Astrocyte (in vitro differentiated cells and primary cell): ENCODE measurements around the gene ATP6V0B. TPM values are rescaled to one million over a fixed set of nuclear protein-coding genes. Genes with fewer than 3 reads are reported as not detected.

Experiments used
- DNase-seq: peaks from one replicate; pipeline ENCODE4 v3.0.0-alpha.2; 2010; ENCODE audit warnings: low read depth
- FAIRE-seq: peaks from 2 replicates; lab custom pipeline; 2011; peaks lifted over from hg19 to GRCh38; lab: Jason Lieb, UNC
- H2AFZ ChIP-seq: 2 replicates; pipeline ENCODE4 v1.6.0; 2012; ENCODE audit warnings: low read depth, low read length, inconsistent platforms
- H3K27ac ChIP-seq: 2 replicates; pipeline ENCODE4 v1.5.1; 2011; ENCODE audit warnings: low read depth, low read length, inconsistent platforms
- H3K27me3 ChIP-seq: 2 replicates; pipeline ENCODE4 v1.6.0; 2011; ENCODE audit warnings: low read length, inconsistent platforms; ENCODE audit not compliant: insufficient read depth
- H3K36me3 ChIP-seq: 2 replicates; pipeline ENCODE4 v1.5.1; 2011; ENCODE audit warnings: low read length, inconsistent platforms; ENCODE audit not compliant: insufficient read depth
- H3K4me1 ChIP-seq: 2 replicates; pipeline ENCODE4 v1.5.1; 2011; ENCODE audit warnings: low read length, inconsistent platforms; ENCODE audit not compliant: insufficient read depth
- H3K4me2 ChIP-seq: 2 replicates; pipeline ENCODE4 v1.6.0; 2012; ENCODE audit warnings: low read length, inconsistent platforms
- H3K4me3 ChIP-seq: 2 replicates; pipeline ENCODE4 v1.5.1; 2011; ENCODE audit warnings: low read depth, mild to moderate bottlenecking, low read length, inconsistent platforms; ENCODE audit not compliant: insufficient read depth
- H3K79me2 ChIP-seq: 2 replicates; pipeline ENCODE4 v1.6.0; 2012; ENCODE audit warnings: mild to moderate bottlenecking, low read length, inconsistent platforms; ENCODE audit not compliant: insufficient read depth
- H3K9ac ChIP-seq: 2 replicates; pipeline ENCODE4 v1.6.0; 2012; ENCODE audit warnings: mild to moderate bottlenecking, low read length, inconsistent platforms
- H3K9me3 ChIP-seq: 2 replicates; pipeline ENCODE4 v1.5.1; 2012; ENCODE audit warnings: low read depth, mild to moderate bottlenecking, low read length, inconsistent platforms; ENCODE audit not compliant: insufficient read depth
- H4K20me1 ChIP-seq: 2 replicates; pipeline ENCODE4 v1.6.0; 2012; ENCODE audit warnings: low read length, inconsistent platforms; ENCODE audit not compliant: insufficient read depth
- H3K27ac Mint-ChIP-seq: one replicate; pipeline ENCODE4 v1.8.0; 2021; ENCODE audit warnings: mild to moderate bottlenecking, mixed read lengths; ENCODE audit not compliant: unreplicated experiment
- H3K27me3 Mint-ChIP-seq: one replicate; pipeline ENCODE4 v1.8.0; 2021; ENCODE audit warnings: low read depth, mixed read lengths; ENCODE audit not compliant: unreplicated experiment
- H3K36me3 Mint-ChIP-seq: one replicate; pipeline ENCODE4 v1.8.0; 2021; ENCODE audit warnings: low read depth, mixed read lengths; ENCODE audit not compliant: unreplicated experiment
- H3K4me1 Mint-ChIP-seq: one replicate; pipeline ENCODE4 v1.8.0; 2021; ENCODE audit warnings: low read depth, mixed read lengths; ENCODE audit not compliant: unreplicated experiment
- H3K4me3 Mint-ChIP-seq: one replicate; pipeline ENCODE4 v1.8.0; 2021; ENCODE audit warnings: mild to moderate bottlenecking, moderate library complexity, mixed read lengths; ENCODE audit not compliant: unreplicated experiment
- H3K9me3 Mint-ChIP-seq: one replicate; pipeline ENCODE4 v1.8.0; 2021; ENCODE audit warnings: mild to moderate bottlenecking, mixed read lengths; ENCODE audit not compliant: unreplicated experiment
- CTCF ChIP-seq: IDR thresholded peaks from 2 replicates; pipeline ENCODE4 v1.5.1; 2011; ENCODE audit warnings: low read depth, mild to moderate bottlenecking, inconsistent platforms, low read length, moderate library complexity; ENCODE audit not compliant: insufficient read depth
- EZH2 ChIP-seq: IDR thresholded peaks from 2 replicates; pipeline ENCODE4 v1.6.1; 2012; ENCODE audit warnings: mild to moderate bottlenecking, low read length, inconsistent platforms; ENCODE audit not compliant: insufficient read depth
- total RNA-seq: library from RNA; stranded (reverse); gene quantifications from 2 replicates; pipeline ENCODE4 v1.2.1, GENCODE V29; 2021

Gene ATP6V0B
- total RNA-seq, 1 donor from 2014 or later, result 175 TPM

GRCh38 chr1:43933386-43934100 lies 41.2 kb upstream of the ATP6V0B start, which contains the start of gene ARTN:
TSS of gene ARTN (plus strand) at chr1:43933801. CDS start at chr1:43935657, 1,856 bp downstream.
- Histone ChIP-seq H3K27me3 (no peaks in the 10 kb centered on the region), H3K79me2 (no peaks in the 10 kb centered on the region), H3K27ac (no peak within 1 kb of the TSS), H3K9ac (peak within 1 kb of the TSS; percentile 64), H3K36me3 (no peaks in the 10 kb centered on the region), H3K4me2 (peak within 1 kb of the TSS; percentile 85), H3K4me3 (peak within 1 kb of the TSS; percentile 15), H4K20me1 (peaks cover 16% of the 10 kb centered on the region), H3K9me3 (no peaks in the 10 kb centered on the region), H3K4me1 (peaks cover 27% of the 10 kb centered on the region), H2AFZ (peak within 1 kb of the TSS; percentile 69)
- H3K4me1 Mint-ChIP-seq, result peaks cover 18% of the 10 kb centered on the region
- no peak for DNase-seq
- FAIRE-seq, result no peak
- H3K9me3 Mint-ChIP-seq, result peaks cover 5% of the 10 kb centered on the region
- peak within 1 kb of the TSS; percentile 61 for H3K4me3 Mint-ChIP-seq
- no peak for TF ChIP-seq EZH2
- no peak for TF ChIP-seq CTCF
- H3K27me3 Mint-ChIP-seq, result peaks cover 9% of the 10 kb centered on the region
- H3K36me3 Mint-ChIP-seq, result peaks cover 13% of the 10 kb centered on the region
- no peak within 1 kb of the TSS for H3K27ac Mint-ChIP-seq

DNA sequence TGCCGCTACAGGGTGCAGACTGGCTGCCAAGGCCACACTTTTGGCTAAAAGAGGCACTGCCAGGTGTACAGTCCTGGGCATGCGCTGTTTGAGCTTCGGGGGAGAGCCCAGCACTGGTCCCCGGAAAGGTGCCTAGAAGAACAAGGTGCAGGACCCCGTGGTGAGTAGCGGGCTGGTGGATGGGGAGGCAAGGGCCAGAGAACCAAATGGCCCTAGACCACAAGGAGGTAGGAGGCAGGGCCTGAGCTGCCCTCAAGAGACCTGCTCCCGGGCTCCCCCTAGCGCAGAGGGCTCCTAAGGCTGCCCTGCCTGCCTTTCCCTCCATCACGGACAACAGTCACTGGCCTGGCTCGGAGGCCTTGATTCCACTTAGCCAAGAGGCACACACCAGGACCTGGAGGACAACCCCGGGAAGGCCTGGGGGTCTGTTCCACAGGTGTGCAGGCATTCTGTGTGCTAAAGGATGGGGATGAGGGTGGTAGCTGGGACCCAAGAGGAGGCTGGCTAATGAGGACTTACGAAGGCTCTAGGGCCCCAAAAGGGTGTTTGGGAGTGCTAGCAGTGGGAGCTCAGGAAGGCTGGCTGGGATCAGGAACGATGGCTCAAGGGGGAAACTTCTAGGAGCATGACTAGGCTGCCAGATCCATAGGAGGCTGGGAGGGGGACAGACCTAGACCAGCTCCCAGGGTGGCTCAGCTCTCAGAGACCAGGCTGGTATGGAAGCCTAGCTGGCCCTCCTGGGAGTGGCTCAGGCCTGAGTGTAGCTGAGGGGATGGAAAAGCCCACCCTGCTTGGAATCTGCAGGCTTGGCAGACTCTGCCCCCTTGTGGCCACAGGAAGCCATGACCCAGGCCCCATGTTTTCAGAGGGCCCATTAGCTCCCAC lies 40.4 kb upstream of the ATP6V0B start:
- no peaks in the 10 kb centered on the region for H3K79me2 ChIP-seq
- no peak for FAIRE-seq
- peak overlapping the region; percentile 85 for H3K4me2 ChIP-seq
- Mint-ChIP-seq H3K4me1 (peaks cover 18% of the 10 kb centered on the region), H3K27me3 (peaks cover 12% of the 10 kb centered on the region), H3K4me3 (no peak overlapping the region), H3K9me3 (peaks cover 5% of the 10 kb centered on the region), H3K36me3 (peaks cover 13% of the 10 kb centered on the region), H3K27ac (no peak overlapping the region)
- no peaks in the 10 kb centered on the region for H3K9me3 ChIP-seq
- H2AFZ ChIP-seq, result no peak overlapping the region
- H3K36me3 ChIP-seq, result no peaks in the 10 kb centered on the region
- no peak overlapping the region for H3K4me3 ChIP-seq
- no peak for DNase-seq
- peaks cover 16% of the 10 kb centered on the region for H4K20me1 ChIP-seq
- H3K9ac ChIP-seq, result peak overlapping the region; percentile 64
- H3K27ac ChIP-seq, result no peak overlapping the region
- H3K4me1 ChIP-seq, result peaks cover 27% of the 10 kb centered on the region
- TF ChIP-seq EZH2, result no peak
- TF ChIP-seq CTCF, result peak; percentile 70
- no peaks in the 10 kb centered on the region for H3K27me3 ChIP-seq
